GM03348 (cell line): ENCODE results near the gene PITPNC1.
"Not testable (repeated sequence)": the region's sequence is repeated elsewhere in the genome, so short reads cannot be mapped to it uniquely, and the experiment has no call there.

Experiments
- DNase-seq: peaks from one replicate; pipeline ENCODE4 v3.0.0; 2012; ENCODE audit warnings: low spot score

The PITPNC1 gene

DNA sequence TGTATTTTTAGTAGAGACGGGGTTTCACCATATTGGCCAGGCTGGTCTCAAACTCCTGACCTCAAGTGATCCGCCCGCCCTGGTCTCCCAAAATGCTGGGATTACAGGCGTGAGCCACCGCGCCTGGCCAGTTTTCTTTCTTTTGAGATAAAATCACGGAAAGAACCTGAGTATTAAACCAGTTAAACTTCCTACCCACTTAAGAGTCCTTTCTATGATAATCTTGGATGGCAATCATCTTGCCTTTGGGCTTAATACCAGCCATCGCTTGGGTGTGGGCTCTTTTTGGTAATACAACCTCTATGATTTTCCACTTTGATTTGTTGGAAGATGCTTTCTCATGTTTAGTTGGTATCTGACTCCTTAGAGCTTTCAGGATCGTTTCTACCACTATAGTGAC lies 24.0 kb downstream of the PITPNC1 start:
- DNase-seq: no peak

DNA sequence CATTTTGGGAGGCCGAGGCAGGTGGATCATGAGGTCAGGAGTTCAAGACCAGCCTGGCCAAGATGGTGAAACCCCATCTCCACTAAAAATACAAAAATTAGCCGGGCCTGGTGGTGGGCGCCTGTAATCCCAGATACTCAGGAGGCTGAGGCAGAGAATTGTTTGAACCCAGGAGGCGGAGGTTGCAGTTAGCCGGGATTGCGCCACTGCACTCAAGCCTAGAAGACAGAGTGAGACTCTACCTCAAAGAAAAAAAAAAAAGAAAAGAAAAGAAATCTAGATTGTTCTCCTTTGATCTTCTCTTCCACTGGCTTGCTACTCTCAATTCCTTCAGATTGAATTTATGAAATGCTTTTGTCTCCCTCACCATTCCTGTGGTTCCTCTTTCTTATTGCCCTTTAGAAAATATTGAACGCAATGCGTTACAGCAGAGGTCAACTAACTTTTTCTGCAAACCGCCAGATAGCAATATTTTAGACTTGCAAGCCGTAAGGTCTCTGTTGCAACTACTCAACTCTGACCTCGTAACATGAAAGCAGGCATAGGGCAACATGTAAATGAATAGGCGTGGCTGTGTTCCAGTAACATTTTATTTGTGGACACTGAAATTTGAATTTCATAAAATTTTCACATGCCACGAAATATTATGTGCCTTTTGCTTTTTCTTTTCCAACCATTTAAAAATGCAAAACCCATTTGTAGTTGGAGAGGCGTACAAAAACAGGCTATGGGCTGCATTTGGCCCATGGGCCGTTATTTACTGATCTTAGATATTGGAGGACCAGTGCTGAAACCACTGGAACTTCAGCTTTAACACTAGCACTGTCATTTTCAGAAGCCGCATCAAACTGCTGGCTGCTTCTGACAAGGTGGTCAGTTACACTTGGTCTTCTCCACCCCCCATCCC lies 24.8 kb downstream of the PITPNC1 start:
- DNase-seq: no peak

DNA sequence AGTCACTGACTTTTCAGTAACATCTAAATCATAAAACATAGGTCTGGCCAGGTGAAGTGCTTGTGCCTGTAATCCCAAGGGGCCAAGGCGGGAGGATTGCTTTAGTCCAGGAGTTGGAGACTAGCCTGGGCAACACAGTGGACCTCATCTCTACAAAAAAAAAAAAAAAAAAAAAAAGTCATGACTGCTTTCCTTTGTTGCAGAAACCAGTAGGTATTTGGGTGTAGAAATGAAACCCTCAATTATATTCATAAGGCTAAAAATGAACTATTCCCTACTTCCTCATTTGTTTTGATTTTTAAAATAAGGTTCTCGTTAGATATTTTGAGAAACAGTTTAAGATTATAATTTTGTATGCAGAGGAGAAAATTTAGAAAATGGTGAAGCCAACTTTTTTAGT lies 26.0 kb downstream of the PITPNC1 start:
- no peak for DNase-seq

DNA sequence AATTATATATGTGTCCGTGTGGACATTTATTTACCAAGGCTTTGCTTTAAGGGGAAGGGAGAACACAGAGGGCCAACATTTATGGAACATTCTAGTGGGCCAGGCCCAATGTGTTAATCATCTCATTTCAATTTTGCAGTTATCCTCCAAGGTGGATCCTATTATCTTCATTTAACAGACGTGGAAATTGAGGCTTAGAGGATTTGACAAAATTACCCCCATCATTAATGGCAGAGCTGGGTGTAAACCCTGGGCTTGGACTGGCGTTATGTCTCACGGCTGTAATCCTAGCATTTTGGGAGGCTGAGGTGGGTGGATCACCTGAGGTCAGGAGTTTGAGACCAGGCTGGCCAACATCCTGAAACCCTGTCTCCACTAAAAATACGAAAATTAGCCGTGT lies 26.4 kb downstream of the PITPNC1 start:
- DNase-seq: no peak

DNA sequence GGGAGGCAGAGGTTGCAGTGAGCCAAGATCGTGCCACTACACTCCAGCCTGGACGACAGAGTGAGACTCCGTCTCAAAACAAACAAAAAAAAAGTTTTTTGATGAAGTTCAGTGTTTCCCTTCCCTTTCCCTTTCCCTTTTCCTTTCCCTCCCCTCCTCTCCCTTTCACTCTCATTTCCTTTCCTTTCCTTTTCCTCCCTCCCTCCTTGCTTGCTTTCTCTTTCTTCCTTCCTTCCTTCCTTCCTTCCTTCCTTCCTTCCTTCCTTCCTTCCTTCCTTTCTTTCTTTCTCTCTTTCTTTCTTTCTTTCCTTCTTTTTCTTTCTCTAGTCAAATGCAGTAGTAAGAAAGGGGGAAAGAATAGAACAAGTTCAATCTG lies 31.4 kb downstream of the PITPNC1 start:
- not testable (repeated sequence) for DNase-seq

DNA sequence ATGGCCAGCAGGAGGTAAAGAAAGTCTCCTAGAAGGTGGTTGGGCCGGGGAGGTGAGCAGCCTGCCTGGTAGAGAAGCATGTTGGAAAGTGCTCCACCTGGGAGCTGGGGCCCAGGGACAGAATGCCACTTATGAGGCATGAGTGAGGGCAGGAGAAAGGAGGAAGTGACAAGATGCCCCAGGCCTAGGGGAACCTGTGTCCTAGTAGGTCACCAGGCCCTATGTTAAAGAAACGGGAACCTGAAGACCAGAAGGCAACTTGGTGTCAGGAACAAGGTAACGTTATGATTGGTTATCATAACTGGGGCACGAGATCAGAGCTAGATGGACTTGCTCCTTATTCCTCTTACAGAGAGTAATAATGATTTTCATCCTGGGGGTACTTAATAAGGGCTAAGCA lies 34.3 kb downstream of the PITPNC1 start:
- DNase-seq: no peak

DNA sequence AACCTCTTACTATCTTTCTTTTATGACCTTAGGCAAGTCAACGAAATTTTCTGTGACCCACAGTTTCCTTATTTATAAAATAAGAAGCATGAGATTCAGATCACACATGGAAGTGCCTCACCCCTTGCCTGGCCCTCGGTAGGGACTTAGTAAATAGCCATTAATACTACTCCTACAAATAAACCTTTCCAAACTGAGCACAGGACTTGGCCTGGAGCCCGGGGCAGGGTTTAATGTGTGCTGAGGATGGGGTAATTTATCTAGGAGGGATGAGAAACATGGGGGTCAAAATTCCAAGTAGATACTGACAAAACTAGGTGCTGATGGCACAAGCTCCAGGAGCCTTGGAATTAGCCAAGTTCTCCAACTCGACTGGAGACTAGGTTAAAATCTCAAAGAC lies 35.0 kb downstream of the PITPNC1 start:
- no peak for DNase-seq

DNA sequence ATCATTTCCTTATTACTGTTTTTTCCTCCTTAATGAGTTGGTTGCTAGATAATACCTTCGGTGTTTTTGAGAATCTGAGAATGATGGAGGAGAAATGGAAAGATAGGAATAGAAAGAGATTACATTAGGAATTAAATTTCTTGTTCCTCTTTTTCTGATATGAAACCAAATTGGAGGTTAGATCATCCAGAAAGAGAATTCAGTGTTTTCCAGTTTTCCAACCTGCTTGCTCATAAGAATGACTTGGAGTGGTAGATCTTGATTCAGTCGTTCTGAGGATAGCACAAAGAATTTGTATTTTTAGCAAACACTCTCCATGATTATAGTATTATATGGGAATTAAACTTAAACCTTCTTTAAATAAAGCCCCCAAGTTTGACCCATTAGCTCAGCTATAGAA lies 35.9 kb downstream of the PITPNC1 start:
- DNase-seq: no peak

DNA sequence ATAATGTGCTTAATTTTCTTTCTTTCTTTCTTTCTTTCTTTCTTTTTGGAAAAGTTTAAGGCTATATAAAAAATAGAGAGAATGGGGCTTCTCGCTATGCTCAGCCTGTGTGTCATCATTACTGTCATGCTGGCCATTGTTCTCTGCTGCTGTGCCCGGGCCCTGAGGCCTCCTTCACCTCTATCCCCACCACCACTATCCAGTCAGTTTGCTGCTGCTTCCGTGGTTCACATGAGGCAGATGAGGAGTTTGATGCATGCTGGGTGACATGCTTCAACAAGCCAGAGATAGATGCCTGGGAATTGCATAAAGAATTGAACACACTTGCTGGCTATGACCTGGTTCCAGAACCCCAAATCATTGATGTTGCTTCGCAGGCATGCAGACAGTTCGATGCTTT lies 36.3 kb downstream of the PITPNC1 start:
- DNase-seq: no peak

DNA sequence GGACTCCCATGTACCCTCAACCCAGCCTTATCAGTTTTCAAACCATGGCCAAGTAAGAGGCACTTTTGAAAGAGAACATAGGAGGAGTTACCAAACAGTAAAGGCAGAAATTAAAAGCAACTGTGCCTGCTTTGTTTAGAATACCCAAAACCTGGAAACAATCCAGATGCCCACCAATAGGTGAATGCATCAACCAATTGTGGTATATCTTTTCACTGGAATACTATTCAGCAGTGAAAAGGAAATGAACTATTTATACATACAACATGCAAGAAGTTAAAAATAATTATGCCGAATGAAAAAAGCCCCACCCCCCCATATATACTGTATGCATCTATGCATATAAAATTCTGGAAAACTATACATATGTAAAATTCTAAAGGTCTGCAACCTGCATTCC lies 37.0 kb downstream of the PITPNC1 start:
- DNase-seq: no peak

DNA sequence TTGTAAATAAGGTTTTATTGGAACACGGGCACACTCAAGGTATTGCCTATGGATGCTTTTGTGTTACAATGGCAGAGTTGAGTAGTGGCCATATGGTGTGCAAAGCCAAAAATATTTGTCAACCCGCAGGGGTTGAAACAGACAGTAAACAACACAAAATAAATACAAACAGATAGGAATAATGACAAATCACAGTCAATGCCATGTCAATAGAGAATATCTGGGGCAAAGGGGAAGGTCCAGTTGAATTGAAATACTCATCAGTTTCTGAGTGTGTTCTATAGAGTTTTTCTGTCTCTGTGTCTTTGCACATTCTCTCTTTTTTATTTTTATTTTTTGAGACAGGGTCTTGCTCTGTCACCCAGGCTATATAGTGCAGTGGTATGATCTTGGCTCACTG lies 37.5 kb downstream of the PITPNC1 start:
- no peak for DNase-seq

DNA sequence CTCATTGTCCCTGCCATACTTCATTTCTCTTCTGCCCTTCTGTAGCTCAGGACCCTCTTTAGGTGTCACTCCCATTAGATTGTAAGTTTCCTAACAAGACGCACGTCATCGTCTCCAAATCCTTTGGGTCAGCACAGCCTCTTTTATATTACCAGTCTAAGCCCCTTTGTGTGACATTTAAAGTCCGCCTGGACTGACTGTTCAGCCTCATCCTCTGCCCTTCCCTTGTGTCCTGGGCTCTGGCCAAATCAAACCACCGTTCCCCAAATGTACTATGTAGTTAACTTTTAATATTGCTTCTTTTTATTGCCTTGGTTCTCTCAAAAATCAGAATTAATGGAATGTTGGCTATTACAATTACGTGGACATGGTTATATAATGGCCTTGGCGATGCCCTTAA lies 38.2 kb downstream of the PITPNC1 start:
- no peak for DNase-seq

DNA sequence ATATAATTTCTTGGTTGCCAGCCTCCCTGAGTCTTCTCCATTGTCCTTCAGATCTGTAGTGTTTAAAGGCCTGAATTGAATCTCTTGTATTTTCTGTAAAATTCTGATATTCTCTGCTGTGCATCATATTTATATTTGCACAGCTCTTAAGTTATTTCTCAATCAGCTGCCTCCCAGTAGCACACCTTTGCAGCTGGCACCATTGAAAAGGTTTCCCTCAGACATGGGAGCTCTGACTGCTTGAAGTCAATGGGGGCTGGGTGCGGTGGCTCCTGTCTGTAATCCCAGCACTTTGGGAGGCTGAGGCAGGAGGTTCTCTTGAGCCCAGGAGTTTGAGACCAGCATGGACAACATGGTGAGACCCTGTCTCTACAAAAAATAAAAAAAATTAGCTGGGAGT lies 40.4 kb downstream of the PITPNC1 start:
- no peak for DNase-seq

DNA sequence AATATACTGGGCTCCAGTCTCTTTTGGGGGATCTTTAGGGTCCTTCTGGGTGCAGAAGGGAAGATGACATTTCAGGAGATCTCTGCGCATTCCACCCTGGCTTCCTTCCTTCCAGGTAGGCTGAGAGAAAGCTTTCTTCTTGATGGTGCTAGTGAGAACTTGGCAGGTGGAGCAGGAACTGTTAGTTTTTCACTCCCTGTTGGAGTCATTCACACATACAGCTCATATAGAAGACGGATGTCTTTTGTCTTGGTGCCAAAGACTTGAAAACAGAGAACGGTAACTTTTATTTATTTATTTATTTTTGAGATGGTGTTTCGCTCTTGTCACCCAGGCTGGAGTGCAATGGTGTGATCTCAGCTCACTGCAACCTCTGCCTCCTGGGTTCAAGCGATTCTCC lies 43.9 kb downstream of the PITPNC1 start:
- DNase-seq: no peak

DNA sequence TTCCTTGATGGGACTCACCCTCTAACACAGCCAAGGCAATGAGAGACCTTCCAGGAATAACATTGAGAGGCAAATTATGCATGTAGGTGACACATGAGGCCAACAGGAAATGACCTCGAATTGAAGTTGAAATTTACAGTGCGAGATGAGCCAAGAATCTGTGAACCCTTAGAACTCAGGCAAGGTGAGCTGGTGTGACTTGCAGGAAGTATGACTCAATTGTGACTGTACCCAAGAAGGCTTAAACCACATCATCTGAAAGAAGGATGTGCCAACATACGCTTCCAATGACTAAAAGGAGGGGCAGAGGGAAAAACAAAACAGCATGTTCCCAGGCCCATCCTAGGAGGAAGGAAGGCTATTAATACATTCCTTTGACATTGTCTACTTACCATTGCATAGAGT lies 44.8 kb downstream of the PITPNC1 start:
- peak; percentile 73 for DNase-seq

DNA sequence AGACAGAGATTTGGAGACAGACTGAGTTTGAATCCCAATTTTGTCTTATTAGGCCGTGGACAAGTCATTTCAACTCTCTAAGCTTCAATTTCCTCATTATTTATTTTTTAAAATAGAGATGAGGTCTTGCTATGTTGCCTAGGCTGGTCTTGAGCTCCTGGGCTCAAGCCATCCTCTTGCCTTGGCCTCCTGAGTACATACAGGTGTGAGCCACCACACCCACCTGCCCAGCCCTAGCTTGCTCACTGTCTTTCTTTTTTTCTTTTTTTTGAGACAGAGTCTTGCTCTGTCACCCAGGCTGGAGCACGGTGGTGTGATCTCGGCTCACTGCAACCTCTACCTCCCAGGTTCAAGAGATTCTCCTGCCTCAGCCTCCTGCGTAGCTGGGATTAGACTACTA lies 45.2 kb downstream of the PITPNC1 start:
- not testable (repeated sequence) for DNase-seq

DNA sequence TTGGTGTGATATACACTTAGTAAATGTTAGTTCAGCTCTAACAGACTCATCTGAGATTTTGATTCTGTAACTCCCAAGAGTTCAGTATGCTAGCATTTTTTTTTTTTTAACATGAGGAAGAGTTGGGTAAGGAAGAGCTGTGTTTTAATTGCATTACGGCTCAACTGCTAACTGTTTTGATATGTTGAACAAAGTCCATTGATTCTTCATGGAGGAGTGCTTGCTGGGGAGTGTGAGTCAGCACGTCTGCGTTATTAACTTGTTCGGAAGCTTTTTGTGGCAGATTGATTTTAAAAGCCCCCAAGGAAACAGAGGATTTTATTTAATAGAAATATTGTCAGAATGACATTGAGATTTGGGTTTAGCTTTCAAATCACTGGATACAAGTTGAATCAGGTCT lies 45.8 kb downstream of the PITPNC1 start:
- DNase-seq: no peak

DNA sequence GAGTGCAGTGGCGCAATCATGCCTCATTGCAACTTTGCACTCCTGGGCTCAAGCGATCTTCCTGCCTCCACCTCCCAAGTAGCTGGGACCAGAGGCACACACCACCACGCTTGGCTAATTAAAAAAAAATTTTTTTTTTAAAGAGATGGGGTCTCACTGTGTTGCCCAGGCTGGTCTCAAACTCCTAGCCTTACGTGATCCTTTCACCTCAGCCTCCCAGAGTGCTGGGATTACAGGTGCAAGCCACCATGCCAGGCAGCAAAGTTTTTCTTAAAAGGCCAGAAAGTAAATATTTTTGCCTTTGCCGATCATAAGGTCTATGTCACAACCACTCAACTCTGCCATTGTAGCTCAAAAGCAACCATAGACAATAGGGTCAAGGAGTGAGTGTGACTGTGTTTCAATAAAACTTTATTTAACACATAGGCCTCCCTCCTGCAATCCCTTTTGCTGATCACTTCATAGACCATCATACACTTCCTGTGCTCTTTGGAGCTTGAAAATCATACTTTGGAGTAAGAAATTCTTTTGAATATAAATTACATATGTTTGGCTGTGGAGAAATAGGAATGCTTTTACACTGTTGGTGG lies 48.6 kb downstream of the PITPNC1 start:
- DNase-seq: no peak

DNA sequence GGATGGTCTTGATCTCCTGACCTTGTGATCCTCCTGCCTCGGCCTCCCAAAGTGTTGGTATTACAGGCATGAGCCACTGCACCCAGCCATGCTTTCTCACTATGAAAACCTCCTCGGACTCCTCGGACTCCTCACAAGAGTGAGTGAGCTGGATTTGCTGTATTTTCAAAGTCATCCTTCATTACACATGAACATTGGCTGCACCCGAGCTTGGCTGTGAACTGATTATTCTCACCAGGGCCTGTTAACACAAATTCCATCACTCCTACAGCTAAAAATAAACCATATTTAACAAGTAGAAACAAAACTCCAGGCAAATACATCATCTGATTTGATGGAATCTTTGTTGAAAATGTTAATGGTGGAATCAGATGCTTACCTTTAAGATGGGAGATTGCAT lies 50.3 kb downstream of the PITPNC1 start:
- DNase-seq: no peak

DNA sequence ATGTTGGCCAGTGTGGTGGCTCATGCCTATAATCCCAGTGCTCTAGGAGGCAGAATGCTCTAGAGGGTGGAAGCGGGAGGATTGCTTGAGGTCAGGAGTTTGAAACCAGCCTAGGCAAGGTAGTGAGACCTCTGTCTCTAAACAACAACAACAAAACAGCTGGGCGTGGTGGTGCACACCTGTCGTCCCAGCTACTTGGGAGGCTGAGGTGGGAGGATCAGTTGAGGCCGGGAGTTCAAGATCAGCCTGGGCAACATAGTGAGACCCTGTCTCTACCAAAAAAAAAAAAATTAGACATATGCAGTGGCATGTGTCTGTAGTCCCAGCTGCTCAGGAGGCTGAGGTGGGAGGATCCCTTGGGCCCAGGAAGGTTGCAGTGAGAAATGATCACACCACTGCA lies 53.4 kb downstream of the PITPNC1 start:
- not testable (repeated sequence) for DNase-seq

DNA sequence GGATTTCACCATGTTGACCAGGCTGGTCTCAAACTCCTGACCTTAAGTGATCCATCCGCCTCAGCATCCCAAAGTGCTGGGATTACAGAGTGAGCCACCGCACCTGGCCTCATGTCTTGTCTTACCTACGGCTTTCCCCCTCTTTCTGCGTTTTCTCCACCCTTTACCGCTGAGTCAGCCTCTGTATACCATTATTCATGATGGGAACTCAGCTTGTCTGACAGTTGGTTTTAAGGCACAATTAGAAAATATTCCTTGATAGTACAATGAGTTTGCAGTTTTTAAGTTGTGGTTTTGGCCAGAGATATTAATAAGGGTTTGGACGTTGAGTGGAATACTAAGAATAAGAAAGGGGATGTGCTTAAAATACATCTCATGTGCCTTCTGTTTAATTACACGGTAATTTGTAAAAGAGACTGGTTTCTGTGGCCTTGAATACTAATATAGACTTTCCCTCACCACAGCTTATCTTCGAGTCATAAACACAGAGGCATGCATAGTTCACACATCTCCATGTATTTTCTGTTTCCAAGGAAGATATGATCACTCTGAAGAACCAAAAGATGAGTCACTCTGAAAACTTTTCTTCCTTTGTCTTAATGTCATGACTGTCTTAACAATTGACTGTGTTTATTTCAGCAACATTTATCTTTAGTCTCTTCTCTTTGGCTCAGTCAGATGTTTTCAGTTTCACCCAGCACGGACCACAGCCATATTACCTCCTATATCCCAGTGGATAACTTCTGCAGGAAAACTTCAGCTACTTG lies 54.4 kb downstream of the PITPNC1 start:
- peak; percentile 81 for DNase-seq

DNA sequence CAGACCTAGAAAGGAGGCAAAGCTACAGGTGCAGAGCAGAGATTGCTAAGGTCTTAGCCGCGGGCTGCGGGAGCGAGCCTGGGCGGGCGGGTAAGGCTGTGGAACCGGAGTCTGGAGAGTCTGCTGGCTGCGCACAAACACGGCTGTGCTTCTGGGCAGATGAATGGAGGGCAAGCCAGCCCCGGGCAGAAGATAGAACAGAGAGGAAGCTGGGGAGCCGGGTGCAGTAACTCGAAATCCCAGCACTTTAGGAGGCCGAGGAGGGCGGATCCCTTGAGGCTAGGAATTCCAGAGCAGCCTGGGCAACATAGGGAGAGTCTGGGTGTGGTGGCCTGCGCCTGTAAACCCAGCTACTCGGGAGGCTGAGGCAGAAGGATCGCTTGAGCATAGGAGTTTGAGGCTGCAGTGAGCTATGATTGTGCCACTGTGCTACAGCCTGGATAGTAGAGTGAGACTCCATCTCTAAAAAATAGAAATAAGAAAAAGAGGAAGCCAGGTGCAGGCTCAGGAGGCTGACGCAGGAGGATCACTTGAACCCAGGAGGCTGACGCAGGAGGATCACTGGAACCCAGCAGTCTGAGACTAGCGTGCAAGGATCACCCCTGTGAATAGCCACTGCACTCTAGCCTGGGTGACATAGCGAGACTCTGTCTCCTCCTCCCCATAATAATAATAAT lies 56.3 kb downstream of the PITPNC1 start:
- no peak for DNase-seq
